ENCODE results near the gene PSMB5. TPM values are rescaled to one million over a fixed set of nuclear protein-coding genes. Genes with fewer than 3 reads are reported as not detected.

PSMB5 gene
- total and polyA plus RNA-seq, 9 of the 15 experiments (the other 6 are each of a cell fraction or from before 2014, with no cell fraction given) = 198 to 1,870 (median 269) TPM

DNA sequence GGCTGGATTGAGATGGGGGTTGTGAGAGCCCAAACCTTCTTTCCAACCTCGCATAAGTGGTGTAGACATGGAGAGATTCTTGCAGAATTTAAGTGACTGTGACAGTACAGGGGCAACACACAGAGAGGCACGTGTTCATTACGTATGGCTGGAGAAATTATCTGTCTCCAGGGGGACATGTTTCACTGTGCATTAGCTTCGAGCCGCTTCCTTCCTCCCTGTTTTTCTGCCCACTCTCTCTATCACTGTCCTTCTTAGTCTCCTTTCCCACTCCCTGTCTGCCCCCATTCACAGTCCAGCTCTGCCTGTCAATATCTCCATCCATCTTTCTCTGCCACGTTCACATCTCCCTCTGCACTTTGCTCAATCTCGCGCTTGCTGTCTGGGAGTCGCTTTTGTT lies 13.3 kb downstream of the PSMB5 start (continued):
- no peak for TF ChIP-seq ZFP36 (IDR thresholded peaks at IDR 0.05; ENCODE audit: low read depth, low read length, partially characterized antibody)
- TF ChIP-seq RCOR1 (IDR thresholded peaks at IDR 0.05; ENCODE audit: borderline replicate concordance in 1 of 2, low read depth in 2 of 2, low read length in 2 of 2) = no peak
- no peak for TF ChIP-seq RBM25 (IDR thresholded peaks at IDR 0.05; ENCODE audit: low read depth, low read length, severe bottlenecking)
- TF ChIP-seq, protein P1, sequence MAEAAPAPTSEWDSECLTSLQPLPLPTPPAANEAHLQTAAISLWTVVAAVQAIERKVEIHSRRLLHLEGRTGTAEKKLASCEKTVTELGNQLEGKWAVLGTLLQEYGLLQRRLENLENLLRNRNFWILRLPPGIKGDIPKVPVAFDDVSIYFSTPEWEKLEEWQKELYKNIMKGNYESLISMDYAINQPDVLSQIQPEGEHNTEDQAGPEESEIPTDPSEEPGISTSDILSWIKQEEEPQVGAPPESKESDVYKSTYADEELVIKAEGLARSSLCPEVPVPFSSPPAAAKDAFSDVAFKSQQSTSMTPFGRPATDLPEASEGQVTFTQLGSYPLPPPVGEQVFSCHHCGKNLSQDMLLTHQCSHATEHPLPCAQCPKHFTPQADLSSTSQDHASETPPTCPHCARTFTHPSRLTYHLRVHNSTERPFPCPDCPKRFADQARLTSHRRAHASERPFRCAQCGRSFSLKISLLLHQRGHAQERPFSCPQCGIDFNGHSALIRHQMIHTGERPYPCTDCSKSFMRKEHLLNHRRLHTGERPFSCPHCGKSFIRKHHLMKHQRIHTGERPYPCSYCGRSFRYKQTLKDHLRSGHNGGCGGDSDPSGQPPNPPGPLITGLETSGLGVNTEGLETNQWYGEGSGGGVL (CRISPR knock-in tag; IDR thresholded peaks at IDR 0.05) = no peak
- TF ChIP-seq ZNF133 (CRISPR knock-in tag; IDR thresholded peaks at IDR 0.05) = no peak
- TF ChIP-seq POLR2A (conservative IDR thresholded peaks at IDR 0.05) = 0 out of 2 replicates have a peak, but pooled peaks have one; percentile 19
- TF ChIP-seq ZNF316 (IDR thresholded peaks at IDR 0.05) = no peak
- TF ChIP-seq L3MBTL2 (IDR thresholded peaks at IDR 0.05) = no peak
- no peak for TF ChIP-seq NCOA4 (IDR thresholded peaks at IDR 0.05; ENCODE audit: partially characterized antibody)
- TF ChIP-seq COPS2 (conservative IDR thresholded peaks at IDR 0.05) = no peak
- TF ChIP-seq RBFOX2 (IDR thresholded peaks at IDR 0.05; ENCODE audit: low read depth, low read length) = no peak
- TF ChIP-seq, protein P2, sequence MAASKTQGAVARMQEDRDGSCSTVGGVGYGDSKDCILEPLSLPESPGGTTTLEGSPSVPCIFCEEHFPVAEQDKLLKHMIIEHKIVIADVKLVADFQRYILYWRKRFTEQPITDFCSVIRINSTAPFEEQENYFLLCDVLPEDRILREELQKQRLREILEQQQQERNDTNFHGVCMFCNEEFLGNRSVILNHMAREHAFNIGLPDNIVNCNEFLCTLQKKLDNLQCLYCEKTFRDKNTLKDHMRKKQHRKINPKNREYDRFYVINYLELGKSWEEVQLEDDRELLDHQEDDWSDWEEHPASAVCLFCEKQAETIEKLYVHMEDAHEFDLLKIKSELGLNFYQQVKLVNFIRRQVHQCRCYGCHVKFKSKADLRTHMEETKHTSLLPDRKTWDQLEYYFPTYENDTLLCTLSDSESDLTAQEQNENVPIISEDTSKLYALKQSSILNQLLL (CRISPR knock-in tag; IDR thresholded peaks at IDR 0.05; ENCODE audit: borderline replicate concordance) = no peak
- TF ChIP-seq MYC (IDR thresholded peaks at IDR 0.05; ENCODE audit: low read depth, low read length) = no peak
- TF ChIP-seq MYC (CRISPR knock-in tag; IDR thresholded peaks at IDR 0.05; ENCODE audit: borderline replicate concordance, low read depth) = no peak
- no peak for TF ChIP-seq MCM2 (IDR thresholded peaks at IDR 0.05; ENCODE audit: low read depth)
- TF ChIP-seq MEF2D (tag; conservative IDR thresholded peaks at IDR 0.05; ENCODE audit: low read depth) = no peak
- TF ChIP-seq, protein P3, sequence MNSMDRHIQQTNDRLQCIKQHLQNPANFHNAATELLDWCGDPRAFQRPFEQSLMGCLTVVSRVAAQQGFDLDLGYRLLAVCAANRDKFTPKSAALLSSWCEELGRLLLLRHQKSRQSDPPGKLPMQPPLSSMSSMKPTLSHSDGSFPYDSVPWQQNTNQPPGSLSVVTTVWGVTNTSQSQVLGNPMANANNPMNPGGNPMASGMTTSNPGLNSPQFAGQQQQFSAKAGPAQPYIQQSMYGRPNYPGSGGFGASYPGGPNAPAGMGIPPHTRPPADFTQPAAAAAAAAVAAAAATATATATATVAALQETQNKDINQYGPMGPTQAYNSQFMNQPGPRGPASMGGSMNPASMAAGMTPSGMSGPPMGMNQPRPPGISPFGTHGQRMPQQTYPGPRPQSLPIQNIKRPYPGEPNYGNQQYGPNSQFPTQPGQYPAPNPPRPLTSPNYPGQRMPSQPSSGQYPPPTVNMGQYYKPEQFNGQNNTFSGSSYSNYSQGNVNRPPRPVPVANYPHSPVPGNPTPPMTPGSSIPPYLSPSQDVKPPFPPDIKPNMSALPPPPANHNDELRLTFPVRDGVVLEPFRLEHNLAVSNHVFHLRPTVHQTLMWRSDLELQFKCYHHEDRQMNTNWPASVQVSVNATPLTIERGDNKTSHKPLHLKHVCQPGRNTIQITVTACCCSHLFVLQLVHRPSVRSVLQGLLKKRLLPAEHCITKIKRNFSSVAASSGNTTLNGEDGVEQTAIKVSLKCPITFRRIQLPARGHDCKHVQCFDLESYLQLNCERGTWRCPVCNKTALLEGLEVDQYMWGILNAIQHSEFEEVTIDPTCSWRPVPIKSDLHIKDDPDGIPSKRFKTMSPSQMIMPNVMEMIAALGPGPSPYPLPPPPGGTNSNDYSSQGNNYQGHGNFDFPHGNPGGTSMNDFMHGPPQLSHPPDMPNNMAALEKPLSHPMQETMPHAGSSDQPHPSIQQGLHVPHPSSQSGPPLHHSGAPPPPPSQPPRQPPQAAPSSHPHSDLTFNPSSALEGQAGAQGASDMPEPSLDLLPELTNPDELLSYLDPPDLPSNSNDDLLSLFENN (IDR thresholded peaks at IDR 0.05; ENCODE audit: low read depth in 2 of 2, low read length in 2 of 2) = no peak
- no peak for TF ChIP-seq POLR2AphosphoS5 (IDR thresholded peaks at IDR 0.05; ENCODE audit: control insufficient read depth, insufficient read depth, low read depth, low read length)
- no peak for TF ChIP-seq ZNF436 (CRISPR knock-in tag; IDR thresholded peaks at IDR 0.05)
- TF ChIP-seq FOS (IDR thresholded peaks at IDR 0.05; ENCODE audit: extremely low read depth, insufficient read length) = no peak
- no peak for TF ChIP-seq MEIS2 (IDR thresholded peaks at IDR 0.05; ENCODE audit: partially characterized antibody)
- TF ChIP-seq ZBTB34 (CRISPR knock-in tag; IDR thresholded peaks at IDR 0.05) = no peak
- TF ChIP-seq PML (IDR thresholded peaks at IDR 0.05; ENCODE audit: low read length) = no peak
